EL (cell line): ENCODE measurements around the gene TSGA10.
"Not testable (repeated sequence)": the region's sequence is repeated elsewhere in the genome, so short reads cannot be mapped to it uniquely, and the experiment has no call there.

ENCODE experiments used
- DNase-seq: peaks from one replicate; pipeline ENCODE4 v3.0.0-alpha.2; 2016

TSGA10 gene, protein sequence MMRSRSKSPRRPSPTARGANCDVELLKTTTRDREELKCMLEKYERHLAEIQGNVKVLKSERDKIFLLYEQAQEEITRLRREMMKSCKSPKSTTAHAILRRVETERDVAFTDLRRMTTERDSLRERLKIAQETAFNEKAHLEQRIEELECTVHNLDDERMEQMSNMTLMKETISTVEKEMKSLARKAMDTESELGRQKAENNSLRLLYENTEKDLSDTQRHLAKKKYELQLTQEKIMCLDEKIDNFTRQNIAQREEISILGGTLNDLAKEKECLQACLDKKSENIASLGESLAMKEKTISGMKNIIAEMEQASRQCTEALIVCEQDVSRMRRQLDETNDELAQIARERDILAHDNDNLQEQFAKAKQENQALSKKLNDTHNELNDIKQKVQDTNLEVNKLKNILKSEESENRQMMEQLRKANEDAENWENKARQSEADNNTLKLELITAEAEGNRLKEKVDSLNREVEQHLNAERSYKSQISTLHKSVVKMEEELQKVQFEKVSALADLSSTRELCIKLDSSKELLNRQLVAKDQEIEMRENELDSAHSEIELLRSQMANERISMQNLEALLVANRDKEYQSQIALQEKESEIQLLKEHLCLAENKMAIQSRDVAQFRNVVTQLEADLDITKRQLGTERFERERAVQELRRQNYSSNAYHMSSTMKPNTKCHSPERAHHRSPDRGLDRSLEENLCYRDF

GRCh38 chr2:99154643-99155536 lies at the start of gene TSGA10, which contains the start of gene LIPT1:
TSS of gene TSGA10 (minus strand) at chr2:99154942. CDS start at chr2:99109439, 45,503 bp downstream.
TSS of gene LIPT1 (plus strand) at chr2:99154967. CDS start at chr2:99161958, 6,991 bp downstream.
- DNase-seq: peak; percentile 91

DNA sequence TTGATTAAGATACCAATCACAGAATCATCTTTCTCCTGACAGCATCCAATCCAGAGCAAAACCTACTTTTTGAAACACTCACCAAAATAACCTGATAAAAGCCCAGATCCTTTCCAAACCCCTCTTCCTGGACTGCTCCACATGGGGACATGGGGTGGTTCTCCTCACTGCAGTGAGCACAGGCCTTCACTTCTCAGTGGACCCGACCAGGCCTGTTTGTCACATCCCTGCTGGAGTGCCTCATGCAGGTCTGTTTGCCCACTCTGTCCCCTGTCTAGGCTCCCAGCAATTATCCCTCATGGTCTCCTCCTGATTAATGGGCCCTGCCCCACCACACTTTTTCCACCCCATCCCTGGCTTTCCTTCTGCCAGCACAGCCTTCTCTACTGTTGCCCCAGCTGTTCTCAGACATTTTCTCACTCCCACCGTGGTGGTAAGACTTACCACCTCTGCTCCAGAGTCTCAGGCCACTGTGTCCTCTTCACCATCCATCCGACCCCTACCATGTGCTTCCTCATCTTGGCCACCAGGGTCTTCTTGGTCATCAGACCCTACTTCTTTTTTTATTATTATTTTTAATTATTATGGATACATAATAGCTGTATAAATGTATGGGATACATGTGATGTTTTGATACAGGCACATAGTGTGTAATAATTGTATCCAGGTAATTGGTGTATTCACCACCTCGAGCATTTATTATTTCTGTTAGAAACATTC lies 47.4 kb upstream of the TSGA10 start:
- DNase-seq: no peak

DNA sequence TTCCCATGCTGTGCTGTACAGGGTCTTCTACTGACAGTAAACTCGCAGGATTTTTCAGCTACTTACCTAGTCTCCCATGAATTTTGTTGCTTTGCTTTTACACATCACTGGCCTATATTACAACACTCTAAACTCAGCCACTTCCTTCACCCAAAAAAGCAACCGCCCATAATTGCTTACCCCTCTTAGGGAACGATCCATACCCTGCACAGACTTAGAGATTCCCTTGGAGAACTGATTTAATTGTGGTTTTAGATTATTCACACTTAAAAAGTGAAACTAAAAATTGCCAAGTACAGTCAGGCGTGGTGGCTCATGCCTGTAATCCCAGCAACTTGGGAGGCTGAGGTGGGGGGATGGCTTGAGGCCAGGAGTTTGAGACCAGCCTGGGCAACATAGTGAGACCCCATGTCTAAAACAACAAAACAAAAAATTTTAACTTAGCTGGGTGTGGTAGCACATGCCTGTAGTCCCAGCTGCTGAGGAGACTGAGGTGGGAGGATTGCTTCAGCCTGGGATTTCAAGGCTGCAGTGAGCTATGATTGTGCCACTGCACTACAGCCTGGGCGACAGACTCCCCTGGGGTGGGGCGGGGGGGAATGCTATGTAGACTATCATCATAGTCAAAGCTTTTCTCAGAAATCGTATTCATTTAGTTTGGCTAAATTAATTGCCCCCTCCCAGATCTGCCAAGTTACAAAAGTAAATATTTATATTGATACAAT lies 45.5 kb upstream of the TSGA10 start:
- DNase-seq: no peak

GRCh38 chr2:99198103-99198841 lies 43.5 kb upstream of the TSGA10 start:
- no peak for DNase-seq

DNA sequence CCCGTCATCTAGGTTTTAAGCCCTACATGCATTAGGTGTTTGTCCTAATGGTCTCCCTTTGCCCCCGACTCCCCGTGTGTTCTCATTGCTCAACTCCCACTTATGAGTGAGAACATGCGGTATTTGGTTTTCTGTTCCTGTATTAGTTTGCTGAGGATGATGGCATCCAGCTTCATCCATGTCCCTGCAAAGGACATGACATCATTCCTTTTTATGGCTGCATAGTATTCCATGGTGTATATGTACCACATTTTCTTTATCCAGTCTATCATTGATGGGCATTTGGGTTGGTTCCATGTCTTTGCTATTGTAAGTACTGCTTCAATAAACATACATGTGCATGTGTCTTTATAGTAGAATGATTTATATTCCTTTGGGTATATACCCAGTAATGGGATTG lies 37.6 kb upstream of the TSGA10 start:
- not testable (repeated sequence) for DNase-seq

DNA sequence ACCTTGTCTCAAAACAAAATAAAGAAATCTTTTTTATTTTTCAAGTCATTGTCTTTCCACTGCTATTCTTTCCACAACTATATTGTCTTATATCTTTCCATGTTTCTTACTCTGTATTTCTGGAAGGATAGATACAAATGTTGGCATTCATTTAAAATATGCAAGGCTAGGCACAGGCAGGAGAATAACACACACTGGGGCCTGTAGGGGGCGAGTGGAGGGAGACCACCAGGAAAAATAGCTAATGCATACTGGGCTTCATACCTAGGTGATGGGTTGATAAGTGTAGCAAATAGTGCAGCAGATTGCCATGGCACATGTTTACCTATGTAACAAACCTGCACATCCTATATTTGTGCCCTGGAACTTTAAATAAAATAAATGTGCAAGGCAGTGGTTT lies 35.8 kb upstream of the TSGA10 start:
- no peak for DNase-seq

- DNase-seq: no peak
These were observed 33.6 kb upstream of the TSGA10 start for GRCh38 chr2:99188357-99188756.

GRCh38 chr2:99187011-99187410 lies 32.3 kb upstream of the TSGA10 start:
- DNase-seq: no peak

DNA sequence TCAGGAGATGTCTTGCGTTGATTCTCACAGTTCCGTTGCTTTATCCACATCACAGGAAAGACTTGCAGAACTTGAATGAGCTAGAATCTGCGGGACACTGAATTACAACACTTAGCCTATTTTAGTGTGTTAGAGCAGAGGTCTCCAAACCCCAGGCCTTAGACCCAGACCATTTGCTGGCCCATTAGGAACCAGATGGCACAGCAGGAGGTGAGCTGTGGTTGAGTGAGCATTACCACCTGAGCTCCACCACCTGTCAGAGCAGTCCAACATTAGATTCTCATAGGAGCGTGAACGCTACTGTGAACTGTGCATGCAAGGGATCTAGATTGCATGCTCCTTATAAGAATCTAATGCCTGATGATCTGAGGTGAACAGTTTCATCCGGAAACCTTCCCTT lies 30.1 kb upstream of the TSGA10 start:
- no peak for DNase-seq

DNA sequence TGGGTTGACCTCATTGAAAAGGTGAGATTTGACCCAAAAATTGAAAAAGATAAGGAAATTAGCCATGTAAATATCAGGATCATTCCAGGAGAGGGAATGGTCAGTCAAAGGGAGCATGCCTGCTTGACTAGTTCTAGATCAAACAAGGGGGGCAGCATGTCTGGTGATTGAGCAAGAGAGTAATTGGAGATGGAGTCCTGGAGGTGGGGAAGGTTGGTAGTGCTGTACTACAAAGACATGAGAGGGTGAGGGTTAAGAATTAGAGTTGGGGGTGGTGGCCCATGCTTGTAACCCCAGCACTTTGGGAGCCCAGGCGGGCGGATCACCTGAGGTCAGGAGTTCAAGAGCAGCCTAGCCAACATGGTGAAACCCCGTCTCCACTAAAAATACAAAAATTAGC lies 28.3 kb upstream of the TSGA10 start:
- DNase-seq: no peak

DNA sequence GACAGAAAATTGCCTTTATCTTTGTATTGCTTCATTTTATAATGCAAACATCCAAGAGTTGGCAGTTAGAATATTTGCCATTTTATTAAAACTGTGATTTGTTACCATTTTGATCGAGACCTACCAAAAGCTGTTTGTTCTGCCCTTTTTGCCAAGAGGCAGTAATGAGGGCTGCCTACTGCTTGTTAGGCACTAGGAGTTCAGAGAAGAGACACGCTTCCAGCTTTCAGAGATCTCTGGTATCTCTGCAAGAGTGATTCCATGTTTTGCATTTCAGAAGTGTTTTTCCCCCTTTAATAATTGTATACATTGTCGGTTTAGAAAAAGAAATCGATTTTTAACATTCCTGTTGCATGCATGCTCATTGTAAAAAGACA lies 26.9 kb upstream of the TSGA10 start:
- DNase-seq: peak; percentile 8

GRCh38 chr2:99180755-99181623 lies 26.2 kb upstream of the TSGA10 start, which contains the start of the genes MITD1 and MRPL30:
TSS of gene MITD1 (minus strand) at chr2:99181058. CDS start at chr2:99180981, 77 bp downstream.
TSS of gene MRPL30 (plus strand) at chr2:99181184. CDS start at chr2:99186204, 5,020 bp downstream.
- peak; percentile 96 for DNase-seq

- DNase-seq: no peak
These were observed 16.8 kb upstream of the TSGA10 start for GRCh38 chr2:99171377-99172140.

- no peak for DNase-seq
These were observed 14.8 kb upstream of the TSGA10 start for GRCh38 chr2:99169534-99169933.

GRCh38 chr2:99166218-99166617 lies 11.5 kb upstream of the TSGA10 start:
- DNase-seq: no peak

DNA sequence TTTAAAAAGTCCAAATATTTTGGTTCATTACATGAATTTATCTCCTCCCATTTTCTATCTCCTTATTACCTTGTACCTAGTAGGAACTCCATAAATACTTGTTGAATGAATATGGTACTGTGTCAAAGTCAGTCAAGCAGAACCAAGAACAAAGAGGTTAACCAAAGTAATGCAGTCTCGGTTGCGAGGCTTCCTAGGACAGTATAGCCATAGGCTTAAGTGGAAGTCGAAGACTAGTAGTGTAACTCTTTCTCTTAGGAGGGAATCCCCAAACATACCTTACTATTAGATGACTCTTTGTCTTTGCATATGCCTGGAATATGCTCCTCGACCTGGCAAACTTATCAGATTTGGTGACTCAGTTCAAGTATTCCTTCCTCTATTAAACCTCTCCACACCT lies 4.9 kb upstream of the TSGA10 start:
- no peak for DNase-seq

DNA sequence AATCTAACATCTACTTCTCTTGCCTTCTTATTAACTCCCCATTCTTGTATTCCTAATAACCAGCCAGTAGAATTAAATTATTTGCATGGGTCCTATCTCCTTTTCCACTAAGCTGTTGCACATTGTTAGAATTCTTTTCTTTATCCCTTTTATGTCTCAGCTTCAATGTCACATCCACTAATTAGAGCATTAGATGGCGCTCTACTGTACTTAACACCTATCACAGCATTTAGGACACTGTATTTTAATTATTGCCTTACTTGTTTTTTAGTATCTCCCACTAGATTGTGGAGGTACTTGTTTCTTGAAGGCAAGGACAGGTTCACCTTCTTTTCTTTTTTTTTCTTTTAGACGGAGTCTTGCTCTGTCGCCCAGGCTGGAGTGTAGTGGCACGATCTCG lies 3.9 kb upstream of the TSGA10 start:
- no peak for DNase-seq

DNA sequence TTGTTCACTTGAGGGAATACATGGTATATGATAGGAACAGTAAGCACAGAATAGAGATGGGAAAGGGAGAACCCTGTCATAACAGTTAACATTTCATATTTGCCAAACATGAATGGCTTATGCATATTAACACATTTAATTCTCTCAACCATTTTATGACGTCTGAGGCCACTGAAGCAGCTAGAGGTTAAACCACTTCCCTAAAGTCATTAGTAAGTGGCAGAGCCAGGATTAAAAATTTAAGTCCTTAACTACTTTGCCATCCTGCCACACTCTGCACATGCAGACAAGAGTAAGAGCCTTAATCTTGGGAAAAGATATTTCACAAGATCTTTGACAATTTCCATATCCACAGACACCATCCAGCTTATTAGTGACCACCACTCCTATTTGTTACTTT lies 2.1 kb upstream of the TSGA10 start:
- no peak for DNase-seq
